Effector memory CD8-positive, alpha-beta T cell (primary cell): Measurements from ENCODE around the gene CACNA2D3.

Experiments used
- ATAC-seq: fragments of 150-1000 bp; cut with Tn5 transposase; replicated peaks from 2 replicates; pipeline ENCODE4 v1.10.0; 2021; ENCODE audit warnings: mild to moderate bottlenecking, moderate library complexity
- DNase-seq, 3 experiments: peaks; one replicate each; pipeline ENCODE4 v3.0.0; 2021
- H3K27ac Mint-ChIP-seq, 2 donors: one replicate each; pipeline ENCODE4 v1.8.0; 2022; ENCODE audit warnings: mild to moderate bottlenecking in 2 of 2, mixed read lengths in 2 of 2, moderate library complexity in 2 of 2
- H3K27me3 Mint-ChIP-seq, 2 donors: one replicate each; pipeline ENCODE4 v1.8.0; 2022; ENCODE audit warnings: mixed read lengths in 2 of 2
- H3K36me3 Mint-ChIP-seq: one replicate; pipeline ENCODE4 v1.8.0; 2022; ENCODE audit warnings: mild to moderate bottlenecking, moderate library complexity, mixed read lengths; ENCODE audit not compliant: insufficient read depth
- H3K4me1 Mint-ChIP-seq, 2 donors: one replicate each; pipeline ENCODE4 v1.8.0; 2022; ENCODE audit warnings: low read depth in 2 of 2, mixed read lengths in 2 of 2
- H3K4me3 Mint-ChIP-seq, 2 donors: one replicate each; pipeline ENCODE4 v1.8.0; 2022; ENCODE audit warnings: mild to moderate bottlenecking in 2 of 2, mixed read lengths in 2 of 2, moderate library complexity in 2 of 2
- H3K9me3 Mint-ChIP-seq, 2 donors: one replicate each; pipeline ENCODE4 v1.8.0; 2022; ENCODE audit warnings: mixed read lengths in 2 of 2

The CACNA2D3 gene

DNA sequence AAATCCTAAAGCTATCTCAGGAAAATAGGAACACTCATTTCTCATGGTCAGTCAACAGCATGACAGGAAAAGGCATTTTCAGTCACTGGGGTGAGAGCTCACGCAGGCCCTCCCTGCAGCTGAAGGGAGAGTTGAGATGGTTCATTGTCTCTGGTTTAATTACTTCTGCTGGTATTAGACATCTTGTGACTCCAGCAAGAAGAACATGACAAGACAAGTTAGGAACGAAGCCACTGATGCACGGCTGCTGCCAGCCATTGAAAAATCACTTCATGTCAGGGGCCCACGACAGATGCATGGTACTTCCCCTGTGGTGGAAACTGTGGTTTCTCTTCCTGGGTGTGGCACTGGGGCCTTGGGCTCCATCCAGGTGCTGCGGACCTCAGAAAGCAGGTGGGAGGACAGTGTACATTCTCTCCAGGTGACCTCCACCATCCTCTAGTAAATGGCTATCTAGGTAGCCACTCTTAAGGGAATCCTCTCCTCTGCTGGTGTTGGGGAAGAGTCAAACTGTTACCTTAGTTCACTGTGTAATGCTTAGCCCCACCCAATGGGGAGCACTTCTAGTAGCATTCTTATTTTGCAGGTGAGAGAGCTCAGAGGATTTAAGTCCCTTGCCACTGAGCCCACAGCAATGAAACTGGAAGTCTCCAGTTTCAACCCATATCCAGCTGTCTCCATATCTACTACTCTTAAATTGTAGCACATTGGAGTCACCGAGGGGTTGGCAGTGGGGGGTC is 531.3 kb downstream of the CACNA2D3 start:
- H3K4me3 Mint-ChIP-seq = no peak overlapping the region
- DNase-seq = no peak
- H3K27ac Mint-ChIP-seq = no peak overlapping the region
- no peak for ATAC-seq
- peaks cover 0 to 7% of the 10 kb centered on the region in 2 donors for H3K9me3 Mint-ChIP-seq
- no peaks in the 10 kb centered on the region for H3K4me1 Mint-ChIP-seq
- H3K27me3 Mint-ChIP-seq = no peaks in the 10 kb centered on the region
- H3K36me3 Mint-ChIP-seq = no peaks in the 10 kb centered on the region

DNA sequence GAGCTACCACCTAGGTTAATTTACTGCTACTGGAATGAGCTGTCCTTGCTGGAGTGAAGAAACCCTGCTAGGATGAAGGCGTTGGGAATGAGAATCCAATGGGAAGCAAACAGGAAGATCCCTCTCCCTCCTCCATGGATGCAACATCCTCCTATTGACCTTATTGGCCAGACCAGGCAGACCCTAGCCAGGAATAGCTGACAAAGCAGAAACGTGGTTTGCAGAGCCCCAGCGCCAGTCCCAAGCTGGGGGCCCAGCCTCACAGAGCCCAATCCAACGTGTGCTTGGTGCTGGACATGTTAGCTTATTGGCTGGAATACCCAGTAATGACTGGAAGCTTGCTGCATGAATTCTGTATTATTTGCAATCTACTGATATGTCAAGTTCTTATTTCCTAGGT is 532.4 kb downstream of the CACNA2D3 start:
- Mint-ChIP-seq H3K4me1 (no peaks in the 10 kb centered on the region), H3K27me3 (no peaks in the 10 kb centered on the region), H3K9me3 (peaks cover 0 to 7% of the 10 kb centered on the region in 2 donors), H3K36me3 (peaks cover 4% of the 10 kb centered on the region), H3K4me3 (no peak overlapping the region), H3K27ac (no peak overlapping the region)
- no peak for DNase-seq
- ATAC-seq = no peak

DNA sequence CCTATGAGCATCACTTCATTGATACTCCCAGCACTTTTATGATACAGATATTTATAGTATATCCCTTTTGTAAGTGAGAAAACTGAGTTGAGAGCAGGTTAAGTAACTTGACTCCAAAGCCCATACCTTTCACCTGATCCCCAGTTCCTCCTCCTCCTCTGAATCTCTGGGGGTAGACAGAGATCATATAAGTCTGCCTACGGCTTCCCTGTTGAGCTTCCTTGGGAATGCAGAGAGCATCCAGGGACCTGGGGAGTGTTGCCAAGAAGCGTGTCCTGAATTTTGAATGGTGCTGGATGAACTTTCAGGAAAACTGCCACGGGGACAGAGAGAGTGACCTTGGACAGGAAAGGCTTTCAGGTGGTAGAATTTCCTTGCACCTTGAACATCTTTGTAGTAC is 537.0 kb downstream of the CACNA2D3 start:
- no peak for DNase-seq
- Mint-ChIP-seq H3K27me3 (no peaks in the 10 kb centered on the region), H3K36me3 (peaks cover 4% of the 10 kb centered on the region), H3K4me1 (no peaks in the 10 kb centered on the region), H3K9me3 (peaks cover 0 to 14% of the 10 kb centered on the region in 2 donors), H3K27ac (no peak overlapping the region), H3K4me3 (no peak overlapping the region)
- no peak for ATAC-seq

DNA sequence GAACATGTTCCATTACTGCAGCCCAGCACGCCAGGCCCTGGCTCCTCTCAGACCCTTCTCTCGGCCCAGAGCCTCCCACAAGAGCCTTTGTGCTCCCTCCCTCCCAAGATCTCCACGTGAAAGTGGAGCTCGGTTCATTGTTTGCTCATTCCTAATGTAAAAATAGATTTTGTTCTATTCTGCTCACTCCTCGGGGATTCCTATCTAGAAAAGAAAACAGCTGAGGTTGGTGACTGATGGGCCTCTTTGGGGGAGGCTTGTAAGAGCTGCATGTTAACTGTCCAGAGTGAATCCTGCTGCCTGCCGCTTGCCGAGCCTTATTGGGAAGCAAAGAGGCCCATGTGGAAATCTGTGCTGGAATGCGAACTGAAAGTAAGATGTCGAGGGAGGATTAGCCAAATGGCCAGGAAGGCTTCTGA is 538.4 kb downstream of the CACNA2D3 start:
- H3K27ac Mint-ChIP-seq = no peak overlapping the region
- no peak for DNase-seq
- no peak for ATAC-seq
- H3K4me1 Mint-ChIP-seq = no peaks in the 10 kb centered on the region
- H3K36me3 Mint-ChIP-seq = peaks cover 7% of the 10 kb centered on the region
- H3K27me3 Mint-ChIP-seq = no peaks in the 10 kb centered on the region
- peaks cover 0 to 11% of the 10 kb centered on the region in 2 donors for H3K9me3 Mint-ChIP-seq
- H3K4me3 Mint-ChIP-seq = no peak overlapping the region

DNA sequence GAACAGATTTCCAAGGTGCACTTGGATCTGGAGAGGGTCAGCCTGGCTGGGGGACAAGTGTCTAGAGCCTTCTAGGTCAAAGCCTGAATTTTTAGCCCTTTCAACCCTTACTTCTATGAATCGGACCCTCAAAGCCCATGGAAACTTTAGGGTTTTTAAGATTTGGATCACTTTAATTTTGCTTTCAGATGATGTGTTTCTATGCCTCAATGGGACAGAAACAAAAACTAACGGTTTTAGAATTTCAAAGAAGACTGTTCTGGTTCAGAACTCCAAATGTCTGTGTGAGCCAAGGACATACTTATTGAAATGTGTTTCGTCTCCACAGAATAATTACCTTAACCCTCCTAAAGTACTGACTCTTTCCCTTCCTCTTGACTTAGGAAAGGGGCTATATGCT is 538.8 kb downstream of the CACNA2D3 start:
- Mint-ChIP-seq H3K36me3 (peaks cover 7% of the 10 kb centered on the region), H3K4me3 (no peak overlapping the region), H3K4me1 (no peaks in the 10 kb centered on the region), H3K9me3 (peaks cover 0 to 11% of the 10 kb centered on the region in 2 donors), H3K27me3 (no peaks in the 10 kb centered on the region), H3K27ac (no peak overlapping the region)
- DNase-seq (no peak), ATAC-seq (no peak)

DNA sequence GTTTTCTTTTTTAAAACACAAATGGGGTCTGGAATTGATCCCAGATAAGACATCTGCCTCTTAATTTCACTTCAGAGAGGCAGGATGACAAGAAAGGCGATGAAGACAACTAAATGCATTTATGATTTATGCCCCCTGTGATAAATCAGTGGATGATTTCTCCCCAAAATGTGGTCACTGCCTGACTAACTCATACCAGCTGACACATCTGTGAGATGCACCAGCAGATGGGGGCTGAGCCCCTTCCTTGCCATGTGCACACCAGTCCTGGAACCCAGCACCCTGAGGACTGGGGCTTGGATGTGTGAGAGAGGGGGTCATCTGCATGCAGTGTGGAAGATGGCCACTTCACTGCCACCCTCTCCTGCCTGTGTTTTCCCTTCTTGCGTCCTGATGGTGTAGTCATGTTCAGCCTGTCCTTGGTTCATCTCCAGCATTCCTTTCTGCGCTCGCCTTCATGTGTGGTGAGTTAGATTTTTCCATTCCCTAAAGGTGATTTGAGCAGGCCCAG is 541.2 kb downstream of the CACNA2D3 start:
- Mint-ChIP-seq H3K27me3 (no peaks in the 10 kb centered on the region), H3K36me3 (peaks cover 7% of the 10 kb centered on the region), H3K27ac (no peak overlapping the region), H3K9me3 (peaks cover 0 to 11% of the 10 kb centered on the region in 2 donors), H3K4me3 (no peak overlapping the region), H3K4me1 (no peaks in the 10 kb centered on the region)
- ATAC-seq = no peak
- DNase-seq = no peak

DNA sequence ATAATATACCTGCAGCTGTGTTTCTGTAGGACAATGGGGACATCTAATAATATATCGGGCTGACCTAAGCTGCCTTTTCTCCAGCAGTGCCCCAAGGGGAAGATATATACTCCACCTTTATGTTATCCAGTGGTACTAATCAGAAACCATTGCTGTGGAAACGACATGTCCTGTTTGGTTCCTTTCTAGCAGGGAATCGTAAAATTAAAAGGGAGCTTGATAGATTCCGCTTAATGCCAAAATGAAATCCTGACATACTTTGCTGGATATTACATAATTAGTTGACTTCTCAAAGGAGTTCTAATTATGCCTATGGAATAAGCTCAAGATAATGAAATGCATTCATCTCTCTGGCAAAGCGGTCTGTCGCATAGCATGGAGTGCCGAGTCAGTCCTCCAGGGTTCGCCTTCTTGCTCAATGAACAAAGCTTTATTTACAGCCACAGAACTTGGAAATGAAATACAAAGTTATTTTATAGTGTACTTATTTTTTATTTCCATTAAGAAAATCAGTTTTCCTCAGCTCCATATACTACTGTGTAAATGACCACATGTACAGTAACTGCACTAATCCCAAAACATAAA is 542.8 kb downstream of the CACNA2D3 start:
- no peak for ATAC-seq
- H3K9me3 Mint-ChIP-seq = peaks cover 0 to 11% of the 10 kb centered on the region in 2 donors
- H3K4me3 Mint-ChIP-seq = no peak overlapping the region
- peaks cover 3% of the 10 kb centered on the region for H3K36me3 Mint-ChIP-seq
- no peaks in the 10 kb centered on the region for H3K27me3 Mint-ChIP-seq
- H3K4me1 Mint-ChIP-seq = no peaks in the 10 kb centered on the region
- no peak overlapping the region for H3K27ac Mint-ChIP-seq
- DNase-seq = no peak

DNA sequence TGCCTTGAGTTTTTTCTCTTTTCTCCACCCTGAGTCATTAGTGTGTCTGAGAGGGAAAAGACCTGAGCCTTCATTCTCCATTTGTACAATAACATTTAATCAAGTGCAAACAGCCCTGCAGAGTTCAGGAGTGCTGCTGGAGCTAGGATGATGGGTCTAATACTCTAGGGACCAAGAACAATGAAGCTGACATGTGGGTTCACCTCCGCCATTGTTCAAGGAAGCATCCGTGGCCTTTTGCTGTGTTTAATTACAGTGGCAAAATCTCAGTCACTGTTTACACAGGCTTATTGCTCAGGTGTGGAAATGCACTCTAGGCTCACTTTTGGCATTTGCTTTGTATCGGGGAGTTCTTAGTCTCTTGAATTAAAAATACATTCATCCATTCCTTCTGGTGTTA is 545.9 kb downstream of the CACNA2D3 start:
- H3K4me1 Mint-ChIP-seq = no peaks in the 10 kb centered on the region
- H3K9me3 Mint-ChIP-seq = no peaks in the 10 kb centered on the region
- H3K4me3 Mint-ChIP-seq = no peak overlapping the region
- ATAC-seq (no peak), DNase-seq (no peak)
- H3K27ac Mint-ChIP-seq = no peak overlapping the region
- peaks cover 3% of the 10 kb centered on the region for H3K36me3 Mint-ChIP-seq
- H3K27me3 Mint-ChIP-seq = no peaks in the 10 kb centered on the region

DNA sequence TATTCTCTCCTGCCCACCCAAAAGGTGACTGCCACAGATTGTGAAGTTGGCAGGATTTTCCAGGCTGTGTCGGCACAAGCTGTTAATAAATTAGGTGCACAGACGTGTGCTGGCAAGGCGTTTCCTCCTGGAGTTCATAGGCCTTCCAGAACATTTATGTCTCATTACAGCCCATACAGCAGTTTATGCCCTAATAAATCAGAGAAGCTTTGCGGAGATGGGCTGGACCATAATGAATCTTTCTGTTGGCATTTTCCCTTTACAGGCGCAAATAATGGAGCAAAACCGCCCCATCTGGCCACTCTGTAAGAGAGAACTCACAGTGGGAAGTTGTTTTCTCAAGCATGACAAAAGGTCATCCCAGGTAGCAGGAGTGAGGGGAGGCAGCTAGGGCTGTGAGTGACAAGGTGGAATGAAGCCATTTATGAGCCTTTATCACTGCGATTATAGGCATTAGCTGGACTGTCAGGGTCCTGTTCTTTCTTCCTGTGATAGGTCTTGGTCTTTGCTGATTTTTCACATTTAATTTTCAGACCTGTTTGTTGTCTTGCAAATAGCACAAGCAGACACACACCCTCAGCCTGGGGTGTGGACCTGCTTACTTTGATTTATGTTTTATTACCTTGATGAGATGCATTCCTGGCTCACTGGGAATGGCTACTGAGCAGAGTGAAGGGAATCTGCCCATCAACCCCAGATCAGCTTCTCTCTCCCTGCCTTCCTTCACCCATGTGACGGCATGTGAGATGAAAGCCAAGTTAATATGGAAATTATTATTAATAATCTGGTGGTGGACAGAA is 548.0 kb downstream of the CACNA2D3 start:
- ATAC-seq = no peak
- Mint-ChIP-seq H3K27me3 (no peaks in the 10 kb centered on the region), H3K4me3 (no peak overlapping the region), H3K4me1 (no peaks in the 10 kb centered on the region), H3K9me3 (peaks cover 9 to 10% of the 10 kb centered on the region in 2 donors), H3K27ac (no peak overlapping the region), H3K36me3 (no peaks in the 10 kb centered on the region)
- DNase-seq = no peak

DNA sequence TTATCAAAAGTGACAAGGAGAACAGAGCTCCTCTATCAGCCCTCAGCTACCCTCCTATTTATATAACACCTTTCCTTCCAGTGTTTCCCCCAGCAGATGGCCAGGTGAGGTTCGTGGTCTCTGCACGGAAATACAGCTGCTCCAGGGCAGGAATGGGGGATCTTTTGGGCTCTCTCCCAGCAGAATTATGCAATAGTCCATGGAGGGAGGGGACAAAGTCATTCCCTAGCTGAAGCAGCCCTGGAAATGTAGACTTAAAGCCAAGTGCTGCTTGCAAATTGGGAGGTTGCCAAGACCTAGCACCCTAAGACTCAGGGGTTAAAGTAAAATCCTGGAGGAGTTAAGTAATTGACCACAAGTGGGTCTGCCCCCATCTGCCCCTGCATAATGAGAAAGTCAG is 549.2 kb downstream of the CACNA2D3 start:
- Mint-ChIP-seq H3K27ac (no peak overlapping the region), H3K36me3 (no peaks in the 10 kb centered on the region), H3K27me3 (no peaks in the 10 kb centered on the region), H3K4me1 (no peaks in the 10 kb centered on the region), H3K9me3 (peaks cover 9 to 11% of the 10 kb centered on the region in 2 donors), H3K4me3 (no peak overlapping the region)
- no peak for ATAC-seq
- no peak for DNase-seq

DNA sequence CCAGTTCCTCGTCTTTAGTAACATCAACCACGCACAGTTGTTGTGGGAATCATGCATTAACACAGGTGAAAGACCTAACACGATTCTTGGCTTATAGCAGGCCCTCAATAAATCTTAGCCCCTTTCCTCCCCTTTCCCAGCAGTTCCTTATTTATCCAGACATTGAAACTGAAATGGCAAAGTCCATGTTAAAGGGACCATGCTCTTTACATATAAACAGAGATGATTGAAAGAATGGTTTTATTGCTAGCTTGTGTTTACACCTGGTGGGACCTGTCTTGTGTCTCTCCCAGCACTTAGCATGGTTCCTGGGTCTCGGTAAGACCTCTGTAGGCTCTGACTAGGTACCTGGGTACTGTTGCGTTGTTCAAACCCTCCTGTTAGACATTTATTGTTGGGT is 553.7 kb downstream of the CACNA2D3 start:
- no peak overlapping the region for H3K27ac Mint-ChIP-seq
- no peak for ATAC-seq

DNA sequence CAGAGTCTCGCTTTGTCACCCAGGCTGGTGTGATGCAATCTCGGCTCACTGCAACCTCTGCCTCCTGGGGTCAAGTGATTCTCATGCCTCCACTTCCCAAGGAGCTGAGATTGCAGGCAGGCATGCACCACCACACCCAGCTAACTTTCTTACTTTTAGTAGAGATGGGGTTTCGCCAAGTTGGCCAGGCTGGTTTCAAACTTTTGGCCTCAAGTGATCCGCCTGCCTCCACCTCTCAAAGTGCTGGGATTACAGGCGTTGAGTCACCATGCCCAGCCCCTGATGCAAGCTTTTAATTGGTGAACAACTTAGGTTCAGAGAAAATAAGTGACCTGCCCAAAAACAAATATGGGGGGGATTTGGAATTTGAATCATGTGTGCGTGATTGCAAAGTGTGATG is 559.4 kb downstream of the CACNA2D3 start:
- no peak for DNase-seq
- no peak for ATAC-seq
- Mint-ChIP-seq H3K4me1 (no peaks in the 10 kb centered on the region), H3K9me3 (peaks cover 10 to 11% of the 10 kb centered on the region in 2 donors), H3K27me3 (no peaks in the 10 kb centered on the region), H3K27ac (no peak overlapping the region), H3K36me3 (no peaks in the 10 kb centered on the region), H3K4me3 (no peak overlapping the region)

More for the DNA sequence above, 553.7 kb downstream of the CACNA2D3 start:
- H3K4me3 Mint-ChIP-seq = no peak overlapping the region
- no peaks in the 10 kb centered on the region for H3K4me1 Mint-ChIP-seq
- H3K9me3 Mint-ChIP-seq = peaks cover 17 to 20% of the 10 kb centered on the region in 2 donors
- no peak for DNase-seq
- no peaks in the 10 kb centered on the region for H3K27me3 Mint-ChIP-seq
- H3K36me3 Mint-ChIP-seq = no peaks in the 10 kb centered on the region

DNA sequence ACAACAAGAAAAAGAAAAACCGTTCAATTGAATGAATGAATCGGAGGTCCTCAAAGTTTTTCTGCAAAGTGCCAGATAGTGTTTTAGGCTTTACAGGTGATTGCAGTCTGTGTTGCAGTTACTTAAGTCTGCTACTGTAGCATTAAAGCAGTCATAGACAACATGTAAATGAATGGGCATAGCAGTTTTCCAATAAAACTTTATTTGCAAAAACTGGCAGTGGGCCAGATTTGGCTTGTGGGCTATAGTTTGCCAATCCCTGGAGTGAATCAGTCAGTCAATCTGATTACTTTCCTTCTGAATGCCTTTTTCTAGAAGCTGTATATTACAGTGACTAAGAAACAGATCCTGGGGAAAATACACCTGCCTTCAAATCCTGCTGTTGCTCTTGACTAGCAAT is 562.9 kb downstream of the CACNA2D3 start:
- H3K36me3 Mint-ChIP-seq = no peaks in the 10 kb centered on the region
- no peaks in the 10 kb centered on the region for H3K4me1 Mint-ChIP-seq
- H3K27me3 Mint-ChIP-seq = no peaks in the 10 kb centered on the region
- H3K9me3 Mint-ChIP-seq = peaks cover 10% of the 10 kb centered on the region in 2 donors
- ATAC-seq (no peak), DNase-seq (no peak)
- H3K4me3 Mint-ChIP-seq = no peak overlapping the region
- H3K27ac Mint-ChIP-seq = no peak overlapping the region
